ENCODE data around the gene BCHE. TPM values are rescaled to one million over a fixed set of nuclear protein-coding genes. Genes with fewer than 3 reads are reported as not detected.

The BCHE gene
- total and polyA plus RNA-seq, 4 donors: 0.08 to 4.3 (median 1.1) TPM

GRCh38 chr3:165859061-165859460, 21.8 kb upstream of the BCHE start:
- no peaks in the 10 kb centered on the region for H3K27me3 ChIP-seq (ENCODE audit: control insufficient read depth in 1 of 2, insufficient read depth in 2 of 2, low read length in 1 of 2)
- ATAC-seq (ENCODE audit: low FRiP score) (no peak), DNase-seq (no peak)
- no peaks in the 10 kb centered on the region for H3K4me1 ChIP-seq (ENCODE audit: control insufficient read depth in 1 of 2, insufficient read depth in 2 of 2, low read length in 2 of 2)
- no peaks in the 10 kb centered on the region for H3K36me3 ChIP-seq (ENCODE audit: control insufficient read depth in 1 of 2, insufficient read depth in 2 of 2, low read length in 1 of 2)
- WGBS, 2 donors: 70 to 79% methylated on average over 1 of the region's 1 CpG
- H3K4me3 ChIP-seq (ENCODE audit: low read length in 2 of 2): no peak overlapping the region
- intact Hi-C loops (cut with DNase I): no loop called here
- H3K9me3 ChIP-seq (ENCODE audit: control insufficient read depth, low read length): no peaks in the 10 kb centered on the region
- no peak overlapping the region for H3K27ac ChIP-seq (ENCODE audit: low read depth in 1 of 2, low read length in 2 of 2)

GRCh38 chr3:165855581-165855980, 18.4 kb upstream of the BCHE start:
- H3K27ac ChIP-seq (ENCODE audit: low read depth in 1 of 2, low read length in 2 of 2): no peak overlapping the region

GRCh38 chr3:165854696-165855095, 17.5 kb upstream of the BCHE start:
- no peaks in the 10 kb centered on the region for H3K36me3 ChIP-seq (ENCODE audit: control insufficient read depth in 1 of 2, insufficient read depth in 2 of 2, low read length in 1 of 2)
- no peak for ATAC-seq (ENCODE audit: low FRiP score)
- WGBS, 2 donors: 57 to 71% methylated on average over 1 of the region's 1 CpG
- H3K27me3 ChIP-seq (ENCODE audit: control insufficient read depth in 1 of 2, insufficient read depth in 2 of 2, low read length in 1 of 2): no peaks in the 10 kb centered on the region
- H3K9me3 ChIP-seq (ENCODE audit: control insufficient read depth, low read length): peaks cover 2% of the 10 kb centered on the region
- intact Hi-C loops (cut with DNase I): no loop called here
- no peak overlapping the region for H3K4me3 ChIP-seq (ENCODE audit: low read length in 2 of 2)
- no peaks in the 10 kb centered on the region for H3K4me1 ChIP-seq (ENCODE audit: control insufficient read depth in 1 of 2, insufficient read depth in 2 of 2, low read length in 2 of 2)
- no peak for DNase-seq
- no peak overlapping the region for H3K27ac ChIP-seq (ENCODE audit: low read depth in 1 of 2, low read length in 2 of 2)

More at GRCh38 chr3:165855581-165855980, 18.4 kb upstream of the BCHE start:
- ATAC-seq (ENCODE audit: low FRiP score) (no peak), DNase-seq (no peak)
- H3K27me3 ChIP-seq (ENCODE audit: control insufficient read depth in 1 of 2, insufficient read depth in 2 of 2, low read length in 1 of 2): no peaks in the 10 kb centered on the region
- H3K4me1 ChIP-seq (ENCODE audit: control insufficient read depth in 1 of 2, insufficient read depth in 2 of 2, low read length in 2 of 2): no peaks in the 10 kb centered on the region
- H3K36me3 ChIP-seq (ENCODE audit: control insufficient read depth in 1 of 2, insufficient read depth in 2 of 2, low read length in 1 of 2): no peaks in the 10 kb centered on the region
- intact Hi-C loops (cut with DNase I): no loop called here
- H3K4me3 ChIP-seq (ENCODE audit: low read length in 2 of 2): no peak overlapping the region
- peaks cover 2% of the 10 kb centered on the region for H3K9me3 ChIP-seq (ENCODE audit: control insufficient read depth, low read length)

- no peak overlapping the region for H3K4me3 ChIP-seq (ENCODE audit: low read length in 2 of 2)
- DNase-seq (no peak), ATAC-seq (ENCODE audit: low FRiP score) (no peak)
- no peak overlapping the region for H3K27ac ChIP-seq (ENCODE audit: low read depth in 1 of 2, low read length in 2 of 2)
- intact Hi-C loops (cut with DNase I): no loop called here
- H3K4me1 ChIP-seq (ENCODE audit: control insufficient read depth in 1 of 2, insufficient read depth in 2 of 2, low read length in 2 of 2): no peaks in the 10 kb centered on the region
- no peaks in the 10 kb centered on the region for H3K27me3 ChIP-seq (ENCODE audit: control insufficient read depth in 1 of 2, insufficient read depth in 2 of 2, low read length in 1 of 2)
- no peaks in the 10 kb centered on the region for H3K36me3 ChIP-seq (ENCODE audit: control insufficient read depth in 1 of 2, insufficient read depth in 2 of 2, low read length in 1 of 2)
- peaks cover 2% of the 10 kb centered on the region for H3K9me3 ChIP-seq (ENCODE audit: control insufficient read depth, low read length)
Observed at GRCh38 chr3:165852711-165853110, 15.5 kb upstream of the BCHE start.

GRCh38 chr3:165852191-165852590, 15.0 kb upstream of the BCHE start:
- no peaks in the 10 kb centered on the region for H3K36me3 ChIP-seq (ENCODE audit: control insufficient read depth in 1 of 2, insufficient read depth in 2 of 2, low read length in 1 of 2)
- no peaks in the 10 kb centered on the region for H3K4me1 ChIP-seq (ENCODE audit: control insufficient read depth in 1 of 2, insufficient read depth in 2 of 2, low read length in 2 of 2)
- peaks cover 2% of the 10 kb centered on the region for H3K9me3 ChIP-seq (ENCODE audit: control insufficient read depth, low read length)
- no peak for DNase-seq
- no peak overlapping the region for H3K27ac ChIP-seq (ENCODE audit: low read depth in 1 of 2, low read length in 2 of 2)
- intact Hi-C loops (cut with DNase I): no loop called here
- H3K4me3 ChIP-seq (ENCODE audit: low read length in 2 of 2): no peak overlapping the region
- no peak for ATAC-seq (ENCODE audit: low FRiP score)
- 56 to 62% methylated on average over 2 of the region's 2 CpGs for WGBS, 2 donors
- H3K27me3 ChIP-seq (ENCODE audit: control insufficient read depth in 1 of 2, insufficient read depth in 2 of 2, low read length in 1 of 2): no peaks in the 10 kb centered on the region

- intact Hi-C loops (cut with DNase I): no loop called here
- H3K36me3 ChIP-seq (ENCODE audit: control insufficient read depth in 1 of 2, insufficient read depth in 2 of 2, low read length in 1 of 2): no peaks in the 10 kb centered on the region
- H3K27me3 ChIP-seq (ENCODE audit: control insufficient read depth in 1 of 2, insufficient read depth in 2 of 2, low read length in 1 of 2): no peaks in the 10 kb centered on the region
- no peak overlapping the region for H3K27ac ChIP-seq (ENCODE audit: low read depth in 1 of 2, low read length in 2 of 2)
- no peaks in the 10 kb centered on the region for H3K4me1 ChIP-seq (ENCODE audit: control insufficient read depth in 1 of 2, insufficient read depth in 2 of 2, low read length in 2 of 2)
- no peaks in the 10 kb centered on the region for H3K9me3 ChIP-seq (ENCODE audit: control insufficient read depth, low read length)
- DNase-seq: no peak
- WGBS, 2 donors: 94 to 96% methylated on average over 6 of the region's 6 CpGs
- H3K4me3 ChIP-seq (ENCODE audit: low read length in 2 of 2): no peak overlapping the region
- ATAC-seq (ENCODE audit: low FRiP score): no peak
Observed at GRCh38 chr3:165846056-165846455, 8.8 kb upstream of the BCHE start.

- no peak overlapping the region for H3K27ac ChIP-seq (ENCODE audit: low read depth in 1 of 2, low read length in 2 of 2)
- no peaks in the 10 kb centered on the region for H3K9me3 ChIP-seq (ENCODE audit: control insufficient read depth, low read length)
- no peak overlapping the region for H3K4me3 ChIP-seq (ENCODE audit: low read length in 2 of 2)
- WGBS, 2 donors: 88 to 89% methylated on average over 9 of the region's 9 CpGs
- intact Hi-C loops (cut with DNase I): no loop called here
- no peak for ATAC-seq (ENCODE audit: low FRiP score)
- H3K4me1 ChIP-seq (ENCODE audit: control insufficient read depth in 1 of 2, insufficient read depth in 2 of 2, low read length in 2 of 2): no peaks in the 10 kb centered on the region
- no peaks in the 10 kb centered on the region for H3K36me3 ChIP-seq (ENCODE audit: control insufficient read depth in 1 of 2, insufficient read depth in 2 of 2, low read length in 1 of 2)
- H3K27me3 ChIP-seq (ENCODE audit: control insufficient read depth in 1 of 2, insufficient read depth in 2 of 2, low read length in 1 of 2): no peaks in the 10 kb centered on the region
- no peak for DNase-seq
Observed at GRCh38 chr3:165839296-165840076, 2.3 kb upstream of the BCHE start.

- ATAC-seq (ENCODE audit: low FRiP score) (no peak), DNase-seq (no peak)
- H3K4me1 ChIP-seq (ENCODE audit: control insufficient read depth in 1 of 2, insufficient read depth in 2 of 2, low read length in 2 of 2): no peaks in the 10 kb centered on the region
- H3K27ac ChIP-seq (ENCODE audit: low read depth in 1 of 2, low read length in 2 of 2): no peak overlapping the region
- H3K4me3 ChIP-seq (ENCODE audit: low read length in 2 of 2): no peak overlapping the region
- no peaks in the 10 kb centered on the region for H3K27me3 ChIP-seq (ENCODE audit: control insufficient read depth in 1 of 2, insufficient read depth in 2 of 2, low read length in 1 of 2)
- H3K36me3 ChIP-seq (ENCODE audit: control insufficient read depth in 1 of 2, insufficient read depth in 2 of 2, low read length in 1 of 2): no peaks in the 10 kb centered on the region
- 85 to 94% methylated on average over 1 of the region's 1 CpG for WGBS, 2 donors
- H3K9me3 ChIP-seq (ENCODE audit: control insufficient read depth, low read length): no peaks in the 10 kb centered on the region
- intact Hi-C loops (cut with DNase I): no loop called here
Observed at GRCh38 chr3:165837801-165838200, 578 bp upstream of the BCHE start.

GRCh38 chr3:165835431-165835830, 1.8 kb downstream of the BCHE start:
- 51 to 58% methylated on average over 2 of the region's 2 CpGs for whole genome bisulfite sequencing, 2 donors

More at GRCh38 chr3:165835431-165835830, 1.8 kb downstream of the BCHE start:
- ATAC-seq (ENCODE audit: low FRiP score) (no peak), DNase-seq (no peak)
- no peaks in the 10 kb centered on the region for H3K4me1 ChIP-seq (ENCODE audit: control insufficient read depth in 1 of 2, insufficient read depth in 2 of 2, low read length in 2 of 2)
- no peaks in the 10 kb centered on the region for H3K36me3 ChIP-seq (ENCODE audit: control insufficient read depth in 1 of 2, insufficient read depth in 2 of 2, low read length in 1 of 2)
- no peaks in the 10 kb centered on the region for H3K9me3 ChIP-seq (ENCODE audit: control insufficient read depth, low read length)
- intact Hi-C loops (cut with DNase I): no loop called here
- no peak overlapping the region for H3K27ac ChIP-seq (ENCODE audit: low read depth in 1 of 2, low read length in 2 of 2)
- no peak overlapping the region for H3K4me3 ChIP-seq (ENCODE audit: low read length in 2 of 2)
- H3K27me3 ChIP-seq (ENCODE audit: control insufficient read depth in 1 of 2, insufficient read depth in 2 of 2, low read length in 1 of 2): no peaks in the 10 kb centered on the region
